ENCODE data around the gene GNB3. TPM values are rescaled to one million over a fixed set of nuclear protein-coding genes. Genes with fewer than 3 reads are reported as not detected.
A peak's percentile ranks its signal among the peaks of the same experiment; 100 is the strongest.

GNB3 gene
- total RNA-seq, 1 donor from 2014 or later = 5.6 TPM

GRCh38 chr12:6849976-6850560 is 9.3 kb downstream of the GNB3 start:
- Mint-ChIP-seq H3K4me3 (ENCODE audit: low read depth) (peak overlapping the region; percentile 98), H3K9me3 (ENCODE audit: low read depth) (no peaks in the 10 kb centered on the region), H3K36me3 (ENCODE audit: insufficient read depth) (peaks cover 10% of the 10 kb centered on the region), H3K27ac (peak overlapping the region; percentile 34), H3K27me3 (no peaks in the 10 kb centered on the region), H3K4me1 (ENCODE audit: low read depth) (peaks cover 29% of the 10 kb centered on the region)
- no peak for DNase-seq (ENCODE audit: low spot score, unreplicated experiment)
- no peak for TF ChIP-seq CTCF (IDR thresholded peaks at IDR 0.05; ENCODE audit: unreplicated experiment)

GRCh38 chr12:6850796-6851152 is 10.0 kb downstream of the GNB3 start:
- Mint-ChIP-seq H3K9me3 (ENCODE audit: low read depth) (no peaks in the 10 kb centered on the region), H3K4me1 (ENCODE audit: low read depth) (peaks cover 29% of the 10 kb centered on the region), H3K27ac (no peak overlapping the region), H3K4me3 (ENCODE audit: low read depth) (peak overlapping the region; percentile 98), H3K36me3 (ENCODE audit: insufficient read depth) (peaks cover 11% of the 10 kb centered on the region), H3K27me3 (no peaks in the 10 kb centered on the region)
- no peak for TF ChIP-seq CTCF (IDR thresholded peaks at IDR 0.05; ENCODE audit: unreplicated experiment)
- DNase-seq (ENCODE audit: low spot score, unreplicated experiment) = no peak

GRCh38 chr12:6851153-6851920 is 10.6 kb downstream of the GNB3 start, which contains the start of gene CDCA3:
CDCA3 (minus strand) TSS chr12:6851286; CDS start chr12:6850952, 334 bp downstream.
- Mint-ChIP-seq H3K4me1 (ENCODE audit: low read depth) (peaks cover 29% of the 10 kb centered on the region), H3K4me3 (ENCODE audit: low read depth) (peak within 1 kb of the TSS; percentile 98)

GRCh38 chr12:6851921-6852650 is 11.4 kb downstream of the GNB3 start, which contains the start of gene USP5:
USP5 (plus strand) TSS chr12:6852150; CDS start chr12:6852180, 30 bp downstream.
- peaks cover 13% of the 10 kb centered on the region for H3K36me3 Mint-ChIP-seq (ENCODE audit: insufficient read depth)
- peak within 1 kb of the TSS; percentile 98 for H3K4me3 Mint-ChIP-seq (ENCODE audit: low read depth)
- H3K27ac Mint-ChIP-seq = peak within 1 kb of the TSS; percentile 100
- H3K4me1 Mint-ChIP-seq (ENCODE audit: low read depth) = peaks cover 29% of the 10 kb centered on the region
- H3K9me3 Mint-ChIP-seq (ENCODE audit: low read depth) = no peaks in the 10 kb centered on the region
- TF ChIP-seq CTCF (IDR thresholded peaks at IDR 0.05; ENCODE audit: unreplicated experiment) = no peak
- H3K27me3 Mint-ChIP-seq = no peaks in the 10 kb centered on the region
- peak; percentile 100 for DNase-seq (ENCODE audit: low spot score, unreplicated experiment)

More at GRCh38 chr12:6851153-6851920, 10.6 kb downstream of the GNB3 start, which contains the start of gene CDCA3:
- H3K36me3 Mint-ChIP-seq (ENCODE audit: insufficient read depth) = peaks cover 13% of the 10 kb centered on the region
- H3K27me3 Mint-ChIP-seq = no peaks in the 10 kb centered on the region
- TF ChIP-seq CTCF (IDR thresholded peaks at IDR 0.05; ENCODE audit: unreplicated experiment) = no peak
- peak within 1 kb of the TSS; percentile 100 for H3K27ac Mint-ChIP-seq
- DNase-seq (ENCODE audit: low spot score, unreplicated experiment) = peak; percentile 94
- H3K9me3 Mint-ChIP-seq (ENCODE audit: low read depth) = no peaks in the 10 kb centered on the region
